Activated CD8-positive, alpha-beta T cell treated with anti-CD3 and anti-CD28 coated beads, Interleukin-2, amount 10 ng/mL, durations not matched to agents 7 days and 5 days (primary cell): ENCODE measurements around the gene HDAC9. TPM values are rescaled to one million over a fixed set of nuclear protein-coding genes. Genes with fewer than 3 reads are reported as not detected.

Experiments
- ATAC-seq: fragments of 150-1000 bp; cut with Tn5 transposase; one replicate; pipeline ENCODE4 v1.10.0; 2021; ENCODE audit warnings: moderate library complexity
- CTCF ChIA-PET: fragments of 350-600 bp; sonication (Branson Sonifier 250); formaldehyde crosslinking; loops from one replicate; lab custom pipeline; 2021; ENCODE audit warnings: antibody characterized with exemption; lab: Charles Lee
- POLR2A ChIA-PET: fragments of 350-600 bp; sonication (Branson Sonifier 250); formaldehyde crosslinking; loops from one replicate; lab custom pipeline; 2021; ENCODE audit warnings: antibody characterized with exemption; lab: Charles Lee
- DNase-seq: peaks from one replicate; pipeline ENCODE4 v3.0.0-alpha.2; 2020
- H3K27ac Mint-ChIP-seq: one replicate; pipeline ENCODE4 v1.8.0; 2021; ENCODE audit warnings: mild to moderate bottlenecking, mixed read lengths
- H3K27me3 Mint-ChIP-seq: one replicate; pipeline ENCODE4 v1.8.0; 2021; ENCODE audit warnings: low read depth, mixed read lengths
- H3K36me3 Mint-ChIP-seq: one replicate; pipeline ENCODE4 v1.8.0; 2021; ENCODE audit warnings: low read depth, mixed read lengths
- H3K4me1 Mint-ChIP-seq: one replicate; pipeline ENCODE4 v1.8.0; 2021; ENCODE audit warnings: low read depth, mixed read lengths
- H3K4me3 Mint-ChIP-seq: one replicate; pipeline ENCODE4 v1.8.0; 2021; ENCODE audit warnings: mild to moderate bottlenecking, mixed read lengths
- H3K9me3 Mint-ChIP-seq: one replicate; pipeline ENCODE4 v1.8.0; 2022; ENCODE audit warnings: mixed read lengths; ENCODE audit not compliant: insufficient read depth
- total RNA-seq, 2 experiments: library from RNA; stranded (reverse); gene quantifications; one replicate each; pipeline ENCODE4 v1.2.3, GENCODE V29; 2021

HDAC9 gene
- total RNA-seq, 2 experiments from 2014 or later: 0.92 to 1.4 TPM

DNA sequence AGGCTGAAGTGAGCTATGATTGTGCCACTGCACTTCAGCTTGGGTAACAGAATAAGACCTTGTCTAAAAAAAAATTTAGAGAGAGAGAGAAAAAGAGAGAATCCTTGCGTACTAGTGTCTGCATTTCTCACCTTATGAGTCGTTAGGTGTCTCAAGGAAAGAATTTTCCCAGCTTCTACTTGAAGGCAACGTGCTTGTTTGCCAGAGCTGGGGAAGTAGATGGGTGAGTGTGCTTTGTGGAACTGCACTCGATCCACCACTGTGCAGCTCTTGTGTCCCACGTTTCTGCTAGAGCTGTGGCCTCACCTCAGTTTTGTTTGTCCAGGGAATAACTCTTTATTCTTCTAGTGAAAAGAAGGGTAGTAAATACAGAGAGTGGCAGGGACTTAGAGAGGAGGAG is 38.9 kb downstream of the HDAC9 start:
- ATAC-seq (no peak), DNase-seq (no peak)
- POLR2A ChIA-PET: no interaction called here
- H3K4me1 Mint-ChIP-seq: no peaks in the 10 kb centered on the region
- H3K27me3 Mint-ChIP-seq: no peaks in the 10 kb centered on the region
- H3K4me3 Mint-ChIP-seq: no peak overlapping the region
- H3K36me3 Mint-ChIP-seq: no peaks in the 10 kb centered on the region
- CTCF ChIA-PET: no interaction called here
- H3K27ac Mint-ChIP-seq: no peak overlapping the region
- no peaks in the 10 kb centered on the region for H3K9me3 Mint-ChIP-seq

- Mint-ChIP-seq H3K9me3 (no peaks in the 10 kb centered on the region), H3K27me3 (no peaks in the 10 kb centered on the region), H3K36me3 (no peaks in the 10 kb centered on the region), H3K27ac (no peak overlapping the region), H3K4me1 (no peaks in the 10 kb centered on the region), H3K4me3 (no peak overlapping the region)
- POLR2A ChIA-PET: no interaction called here
- CTCF ChIA-PET: no interaction called here
- DNase-seq (no peak), ATAC-seq (no peak)
Observed at GRCh38 chr7:18535810-18536415, 40.4 kb downstream of the HDAC9 start.

- H3K36me3 Mint-ChIP-seq: no peaks in the 10 kb centered on the region
- DNase-seq (no peak), ATAC-seq (no peak)
- ChIA-PET POLR2A (no interaction called here), CTCF (no interaction called here)
- no peaks in the 10 kb centered on the region for H3K9me3 Mint-ChIP-seq
- H3K4me1 Mint-ChIP-seq: no peaks in the 10 kb centered on the region
- H3K27ac Mint-ChIP-seq: no peak overlapping the region
- H3K27me3 Mint-ChIP-seq: no peaks in the 10 kb centered on the region
- no peak overlapping the region for H3K4me3 Mint-ChIP-seq
Observed at GRCh38 chr7:18536486-18536885, 40.9 kb downstream of the HDAC9 start.

GRCh38 chr7:18538554-18539250 is 43.2 kb downstream of the HDAC9 start:
- DNase-seq (no peak), ATAC-seq (no peak)
- ChIA-PET POLR2A (no interaction called here), CTCF (no interaction called here)
- no peak overlapping the region for H3K27ac Mint-ChIP-seq
- no peaks in the 10 kb centered on the region for H3K27me3 Mint-ChIP-seq
- H3K9me3 Mint-ChIP-seq: no peaks in the 10 kb centered on the region
- H3K4me3 Mint-ChIP-seq: no peak overlapping the region
- H3K4me1 Mint-ChIP-seq: no peaks in the 10 kb centered on the region
- H3K36me3 Mint-ChIP-seq: no peaks in the 10 kb centered on the region

DNA sequence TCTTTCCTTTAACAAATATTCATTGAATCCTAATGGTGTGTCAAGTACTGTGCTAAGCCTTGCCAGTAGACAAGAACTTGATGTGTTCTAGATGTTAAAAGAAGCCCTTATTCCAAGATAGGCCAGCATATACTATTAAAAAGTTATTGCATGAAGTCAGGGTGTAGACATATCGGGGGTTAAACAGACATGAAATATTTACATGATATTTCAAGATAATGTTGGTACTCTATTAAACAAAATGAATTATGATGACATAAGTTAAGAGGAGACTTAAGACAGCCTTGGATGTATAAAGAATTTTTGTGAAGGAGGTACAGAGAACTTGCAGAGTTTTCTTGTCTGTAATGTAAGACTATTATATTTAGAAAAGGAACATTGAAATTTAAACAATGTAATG is 44.8 kb downstream of the HDAC9 start:
- CTCF ChIA-PET: no interaction called here
- no peak overlapping the region for H3K4me3 Mint-ChIP-seq
- H3K9me3 Mint-ChIP-seq: no peaks in the 10 kb centered on the region
- no peak for DNase-seq
- H3K27me3 Mint-ChIP-seq: no peaks in the 10 kb centered on the region
- no peaks in the 10 kb centered on the region for H3K36me3 Mint-ChIP-seq
- H3K4me1 Mint-ChIP-seq: no peaks in the 10 kb centered on the region
- no peak for ATAC-seq
- H3K27ac Mint-ChIP-seq: no peak overlapping the region
- POLR2A ChIA-PET: no interaction called here

GRCh38 chr7:18541181-18541870 is 45.8 kb downstream of the HDAC9 start:
- no peaks in the 10 kb centered on the region for H3K4me1 Mint-ChIP-seq
- no peak overlapping the region for H3K4me3 Mint-ChIP-seq
- no peak for DNase-seq
- no peaks in the 10 kb centered on the region for H3K9me3 Mint-ChIP-seq
- no peak for ATAC-seq
- ChIA-PET CTCF (no interaction called here), POLR2A (no interaction called here)
- no peaks in the 10 kb centered on the region for H3K27me3 Mint-ChIP-seq
- H3K36me3 Mint-ChIP-seq: no peaks in the 10 kb centered on the region
- H3K27ac Mint-ChIP-seq: no peak overlapping the region

DNA sequence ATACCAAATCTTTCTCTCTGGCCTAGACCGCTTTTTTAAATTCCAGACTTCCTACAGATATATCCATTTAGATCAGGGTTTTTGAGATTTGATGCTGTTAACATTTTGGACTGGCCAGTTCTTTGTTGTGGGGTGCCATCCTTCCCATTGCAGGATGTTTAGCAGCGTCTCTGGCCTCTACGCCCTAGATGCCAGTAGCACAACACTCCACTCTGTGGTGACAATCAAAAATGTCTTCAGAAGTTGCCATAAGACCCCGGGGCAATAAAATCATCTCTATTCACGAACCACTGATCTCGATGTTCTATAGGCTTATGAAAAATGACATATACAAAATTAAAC is 46.3 kb downstream of the HDAC9 start:
- Mint-ChIP-seq H3K36me3 (no peaks in the 10 kb centered on the region), H3K27ac (no peak overlapping the region), H3K27me3 (no peaks in the 10 kb centered on the region), H3K9me3 (no peaks in the 10 kb centered on the region), H3K4me3 (no peak overlapping the region), H3K4me1 (no peaks in the 10 kb centered on the region)
- ChIA-PET POLR2A (no interaction called here), CTCF (no interaction called here)
- ATAC-seq (no peak), DNase-seq (no peak)

DNA sequence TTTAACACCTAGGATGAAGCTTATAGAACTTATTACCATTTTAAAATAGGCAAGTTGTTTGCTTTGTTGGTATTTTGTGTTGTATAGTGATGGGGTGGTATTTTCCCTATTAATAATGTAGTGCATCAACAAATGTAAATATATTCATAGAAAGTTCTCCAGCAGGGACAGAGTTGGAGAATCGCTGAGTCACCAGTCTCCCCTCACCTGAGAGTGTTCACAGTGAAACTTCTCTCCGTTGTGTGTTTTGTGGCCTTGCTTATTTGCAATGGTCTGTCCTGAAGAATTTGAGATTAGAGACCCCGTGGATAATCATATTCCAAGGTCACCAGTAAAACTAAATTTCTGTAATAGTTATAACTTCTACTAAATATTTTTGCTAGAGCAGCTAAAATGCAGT is 51.0 kb downstream of the HDAC9 start:
- ATAC-seq (no peak), DNase-seq (no peak)
- no peaks in the 10 kb centered on the region for H3K36me3 Mint-ChIP-seq
- CTCF ChIA-PET: no interaction called here
- H3K27ac Mint-ChIP-seq: no peak overlapping the region
- POLR2A ChIA-PET: no interaction called here
- no peaks in the 10 kb centered on the region for H3K27me3 Mint-ChIP-seq
- H3K9me3 Mint-ChIP-seq: no peaks in the 10 kb centered on the region
- no peak overlapping the region for H3K4me3 Mint-ChIP-seq
- H3K4me1 Mint-ChIP-seq: no peaks in the 10 kb centered on the region

- no peaks in the 10 kb centered on the region for H3K4me1 Mint-ChIP-seq
- no peaks in the 10 kb centered on the region for H3K36me3 Mint-ChIP-seq
- POLR2A ChIA-PET: no interaction called here
Observed at GRCh38 chr7:18547509-18548187, 52.1 kb downstream of the HDAC9 start.

DNA sequence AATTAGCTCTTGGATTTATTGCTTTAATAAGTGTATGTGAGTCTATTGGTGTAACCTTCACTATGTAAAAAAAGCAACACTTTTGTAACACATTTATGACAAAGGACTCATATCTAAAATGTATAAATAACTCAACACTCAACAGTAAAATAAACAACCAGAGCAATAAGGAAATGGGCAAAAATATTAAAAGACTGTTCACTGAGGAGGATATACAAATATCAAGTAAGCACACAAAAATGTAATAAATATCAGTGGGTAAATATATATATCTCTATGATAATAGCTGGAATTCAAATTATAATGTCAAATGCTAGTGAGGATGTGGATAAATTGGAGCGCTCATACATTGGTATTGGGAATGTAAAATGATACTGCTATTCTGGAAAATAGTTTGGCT is 53.0 kb downstream of the HDAC9 start:
- no peaks in the 10 kb centered on the region for H3K36me3 Mint-ChIP-seq
- no peak overlapping the region for H3K27ac Mint-ChIP-seq
- no peaks in the 10 kb centered on the region for H3K9me3 Mint-ChIP-seq
- ChIA-PET POLR2A (no interaction called here), CTCF (no interaction called here)
- DNase-seq (no peak), ATAC-seq (no peak)
- H3K4me1 Mint-ChIP-seq: no peaks in the 10 kb centered on the region
- H3K4me3 Mint-ChIP-seq: no peak overlapping the region
- H3K27me3 Mint-ChIP-seq: no peaks in the 10 kb centered on the region

More at GRCh38 chr7:18547509-18548187, 52.1 kb downstream of the HDAC9 start:
- Mint-ChIP-seq H3K9me3 (no peaks in the 10 kb centered on the region), H3K27ac (no peak overlapping the region), H3K4me3 (no peak overlapping the region), H3K27me3 (no peaks in the 10 kb centered on the region)
- DNase-seq (no peak), ATAC-seq (no peak)
- CTCF ChIA-PET: no interaction called here

DNA sequence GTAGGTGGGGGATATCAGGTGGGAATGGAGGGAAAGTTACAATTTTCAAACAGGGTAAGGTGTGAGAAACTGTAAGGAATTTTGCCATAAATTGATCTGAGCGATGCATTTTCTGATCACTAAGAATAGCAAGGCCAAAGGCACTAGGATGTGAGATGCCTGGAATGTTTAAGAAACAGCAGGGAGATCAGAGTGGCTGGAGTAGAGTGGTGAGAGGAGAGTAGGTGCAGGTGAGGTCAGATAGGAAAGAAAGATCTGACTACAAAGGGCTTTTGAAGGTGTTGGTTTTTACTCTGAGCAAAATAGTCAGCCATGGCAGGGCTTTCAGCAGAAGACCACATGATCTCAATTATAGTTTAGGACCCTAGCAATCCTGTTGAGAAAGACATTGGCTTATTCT is 55.0 kb downstream of the HDAC9 start:
- no peak overlapping the region for H3K4me3 Mint-ChIP-seq
- no peaks in the 10 kb centered on the region for H3K36me3 Mint-ChIP-seq
- ChIA-PET CTCF (no interaction called here), POLR2A (no interaction called here)
- H3K9me3 Mint-ChIP-seq: no peaks in the 10 kb centered on the region
- no peaks in the 10 kb centered on the region for H3K27me3 Mint-ChIP-seq
- no peak overlapping the region for H3K27ac Mint-ChIP-seq
- DNase-seq: no peak
- H3K4me1 Mint-ChIP-seq: no peaks in the 10 kb centered on the region
- no peak for ATAC-seq

DNA sequence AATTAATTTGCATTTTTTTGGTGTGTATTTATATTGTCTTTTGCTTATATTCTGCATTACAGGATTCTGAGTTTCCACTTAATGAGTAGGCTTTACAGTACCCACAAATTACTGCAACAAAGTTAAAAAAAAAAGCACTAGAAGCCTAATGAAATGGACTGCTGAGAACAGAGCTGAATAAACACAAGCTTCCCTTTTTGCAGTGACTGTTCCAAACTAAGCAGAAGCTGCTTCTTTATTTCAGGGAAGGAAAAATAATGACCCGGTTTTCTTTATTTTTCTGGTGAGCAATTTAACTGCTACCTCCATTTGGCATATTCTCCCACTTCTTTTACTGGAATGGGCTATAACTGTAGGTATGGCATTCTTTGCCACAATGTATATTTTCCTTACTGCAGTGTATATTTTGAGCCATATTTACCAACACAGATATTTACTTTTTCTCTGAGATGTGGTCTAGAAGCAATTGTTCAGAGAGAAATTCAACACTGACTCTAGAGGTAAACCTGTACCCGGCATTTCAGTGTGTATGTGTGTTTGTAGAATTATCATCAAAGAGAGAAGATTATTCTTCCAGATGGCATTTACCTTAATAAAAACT is 56.9 kb downstream of the HDAC9 start:
- Mint-ChIP-seq H3K36me3 (no peaks in the 10 kb centered on the region), H3K9me3 (no peaks in the 10 kb centered on the region), H3K27me3 (no peaks in the 10 kb centered on the region), H3K27ac (no peak overlapping the region), H3K4me3 (no peak overlapping the region), H3K4me1 (no peaks in the 10 kb centered on the region)
- ATAC-seq (no peak), DNase-seq (no peak)
- ChIA-PET CTCF (interaction anchor here (0.6 kb wide), 1 partner anchor 15 kb away, joined by 3 read pairs; no protein-coding TSS in a partner anchor), POLR2A (no interaction called here)
